Gastroesophageal sphincter (tissue), 4 donors: ENCODE measurements around the gene MBD6. TPM values are rescaled to one million over a fixed set of nuclear protein-coding genes. Genes with fewer than 3 reads are reported as not detected.
"Not testable (repeated sequence)": the region's sequence is repeated elsewhere in the genome, so short reads cannot be mapped to it uniquely, and the experiment has no call there.

Experiments
- ATAC-seq: fragments of 150-250 bp; one replicate; pipeline ENCODE4 v1.9.1; 2016; ENCODE audit warnings: mild to moderate bottlenecking, moderate library complexity
- H3K27ac ChIP-seq, 4 donors: fragments of 200-600 bp; sonication (generic) in 3 of 4; 1 replicate in 3 of 4; 2 replicates in 1 of 4; pipeline ENCODE4 v1.5.1; 2016 to 2019
- H3K27me3 ChIP-seq: fragments of 200-600 bp; sonication (generic); one replicate; pipeline ENCODE4 v1.5.1; 2019
- H3K36me3 ChIP-seq, 2 donors: fragments of 200-600 bp; sonication (generic); one replicate each; pipeline ENCODE4 v1.5.1; 2019; ENCODE audit warnings: control low read depth in 1 of 2
- H3K4me1 ChIP-seq, 3 donors: fragments of 200-600 bp; sonication (generic); 1 replicate in 2 of 3; 2 replicates in 1 of 3; pipeline ENCODE4 v1.5.1; 2016 to 2019; ENCODE audit warnings: control low read depth in 2 of 3
- H3K4me3 ChIP-seq, 2 donors: fragments of 200-600 bp; sonication (generic); one replicate each; pipeline ENCODE4 v1.5.1; 2019; ENCODE audit warnings: mild to moderate bottlenecking in 1 of 2, moderate library complexity in 1 of 2
- H3K9me3 ChIP-seq, 3 donors: fragments of 200-600 bp; sonication (generic); one replicate each; pipeline ENCODE4 v1.5.1; 2017 to 2019; ENCODE audit warnings: control low read depth in 2 of 3
- CTCF ChIP-seq, 4 experiments: fragments of 200-600 bp in 2 of 4; fragments of 450-650 bp in 2 of 4; sonication (generic) in 1 of 4; IDR thresholded peaks; one replicate each; pipeline ENCODE4 v1.5.1; 2017 to 2019; ENCODE audit warnings: antibody characterized with exemption in 4 of 4, mild to moderate bottlenecking in 2 of 4, moderate library complexity in 2 of 4
- EP300 ChIP-seq: sonication (generic); formaldehyde crosslinking; IDR thresholded peaks from one replicate; pipeline ENCODE4 v1.6.1; 2017; ENCODE audit warnings: antibody characterized with exemption, mild to moderate bottlenecking
- POLR2A ChIP-seq, 2 donors: fragments of 450-650 bp; IDR thresholded peaks; one replicate each; pipeline ENCODE4 v1.6.1; 2017; ENCODE audit warnings: antibody characterized with exemption in 2 of 2, mild to moderate bottlenecking in 2 of 2, moderate library complexity in 1 of 2
- POLR2AphosphoS5 ChIP-seq: sonication (generic); formaldehyde crosslinking; IDR thresholded peaks from one replicate; pipeline ENCODE4 v1.6.1; 2017; ENCODE audit warnings: antibody characterized with exemption
- WGBS, 2 donors: methylation state at CpG; one replicate each; pipeline ENCODE4 v1.1.5; 2018; ENCODE audit warnings: low coverage in 1 of 2; 5-methylcytosine and 5-hydroxymethylcytosine counted together
- total RNA-seq, 4 donors: library from RNA; depleted of rRNA; stranded (reverse); fragments of >200 nt; gene quantifications; one replicate each; pipeline ENCODE4 v1.1.0, GENCODE V29; 2016

MBD6 gene
- total RNA-seq, 4 donors from 2014 or later: 8.9 to 22.6 (median 19.7) TPM

GRCh38 chr12:57558864-57559263, 36.2 kb downstream of the MBD6 start:
- ATAC-seq: no peak
- Histone ChIP-seq H3K27ac (no peak overlapping the region), H3K27me3 (no peaks in the 10 kb centered on the region), H3K4me1 (no peaks in the 10 kb centered on the region), H3K9me3 (no peaks in the 10 kb centered on the region), H3K36me3 (no peaks in the 10 kb centered on the region), H3K4me3 (no peak overlapping the region)
- WGBS, 2 donors: 85% methylated on average over 2 to 4 of the region's 4 CpGs
- no peak for TF ChIP-seq EP300
- no peak for TF ChIP-seq CTCF (IDR thresholded peaks at IDR 0.05)
- no peak for TF ChIP-seq POLR2AphosphoS5
- no peak for TF ChIP-seq POLR2A (IDR thresholded peaks at IDR 0.05)

- TF ChIP-seq POLR2A (IDR thresholded peaks at IDR 0.05) (no peak), CTCF (IDR thresholded peaks at IDR 0.05) (no peak), EP300 (no peak), POLR2AphosphoS5 (no peak)
- Histone ChIP-seq H3K36me3 (no peaks in the 10 kb centered on the region), H3K4me3 (no peak overlapping the region), H3K27me3 (no peaks in the 10 kb centered on the region), H3K27ac (no peak overlapping the region), H3K4me1 (no peaks in the 10 kb centered on the region), H3K9me3 (no peaks in the 10 kb centered on the region)
- ATAC-seq: no peak
- WGBS, 2 donors: 94 to 100% methylated on average over 1 to 2 of the region's 2 CpGs
Measured at GRCh38 chr12:57560516-57560915, 37.9 kb downstream of the MBD6 start.

- not testable (repeated sequence) for H3K27ac ChIP-seq, H3K36me3 ChIP-seq, H3K9me3 ChIP-seq, H3K27me3 ChIP-seq, ATAC-seq, H3K4me1 ChIP-seq, H3K4me3 ChIP-seq
- WGBS, 2 donors: 36% methylated on average over 1 of the region's 1 CpG; no CpG with 5 or more reads in 1 of the 2 donors
Measured at GRCh38 chr12:57561117-57561516, 38.5 kb downstream of the MBD6 start.

GRCh38 chr12:57563358-57563757, 40.7 kb downstream of the MBD6 start:
- H3K27me3 ChIP-seq: peaks cover 17% of the 10 kb centered on the region
- no peaks in the 10 kb centered on the region for H3K9me3 ChIP-seq
- H3K27ac ChIP-seq: no peak overlapping the region
- peaks cover 0 to 1% of the 10 kb centered on the region in 2 donors for H3K36me3 ChIP-seq
- TF ChIP-seq POLR2A (IDR thresholded peaks at IDR 0.05): no peak
- TF ChIP-seq POLR2AphosphoS5: no peak
- TF ChIP-seq CTCF (IDR thresholded peaks at IDR 0.05): no peak
- no peak for TF ChIP-seq EP300
- no peaks in the 10 kb centered on the region for H3K4me1 ChIP-seq
- WGBS, 2 donors: 58 to 75% methylated on average over 4 of the region's 4 CpGs
- H3K4me3 ChIP-seq: no peak overlapping the region
- no peak for ATAC-seq

GRCh38 chr12:57564178-57564740, 41.6 kb downstream of the MBD6 start:
- TF ChIP-seq POLR2A (IDR thresholded peaks at IDR 0.05): no peak
- TF ChIP-seq EP300: no peak
- TF ChIP-seq POLR2AphosphoS5: no peak
- TF ChIP-seq CTCF (IDR thresholded peaks at IDR 0.05): no peak
- 70 to 81% methylated on average over 6 to 7 of the region's 7 CpGs for WGBS, 2 donors
- H3K4me3 ChIP-seq: no peak overlapping the region

More at GRCh38 chr12:57564178-57564740, 41.6 kb downstream of the MBD6 start:
- Histone ChIP-seq H3K27me3 (peaks cover 18% of the 10 kb centered on the region), H3K27ac (no peak overlapping the region), H3K4me1 (no peaks in the 10 kb centered on the region), H3K9me3 (no peaks in the 10 kb centered on the region), H3K36me3 (peaks cover 0 to 10% of the 10 kb centered on the region in 2 donors)
- no peak for ATAC-seq
